Ishikawa (cell line): ENCODE measurements around the gene OXER1.

Experiments used
- CEBPB ChIP-seq: IDR thresholded peaks from 2 replicates; pipeline ENCODE4 v1.6.1; 2012
- CREB1 ChIP-seq: IDR thresholded peaks from 2 replicates; pipeline ENCODE4 v1.6.1; 2012; ENCODE audit warnings: low read depth
- EGR1 ChIP-seq: IDR thresholded peaks from 2 replicates; pipeline ENCODE4 v1.6.1; 2012
- EP300 ChIP-seq: IDR thresholded peaks from 2 replicates; pipeline ENCODE4 v1.6.1; 2012; ENCODE audit warnings: borderline replicate concordance
- FOXM1 ChIP-seq: IDR thresholded peaks from 2 replicates; pipeline ENCODE4 v1.6.1; 2012; ENCODE audit warnings: low read depth, borderline replicate concordance
- MAX ChIP-seq: IDR thresholded peaks from 2 replicates; pipeline ENCODE4 v1.6.1; 2012
- NFIC ChIP-seq: IDR thresholded peaks from 2 replicates; pipeline ENCODE4 v1.6.1; 2012
- RAD21 ChIP-seq: IDR thresholded peaks from 2 replicates; pipeline ENCODE4 v1.6.1; 2012; ENCODE audit warnings: low read depth
- REST ChIP-seq: IDR thresholded peaks from 2 replicates; pipeline ENCODE4 v1.6.1; 2012; ENCODE audit warnings: low read depth, mild to moderate bottlenecking
- TAF1 ChIP-seq: IDR thresholded peaks from 2 replicates; pipeline ENCODE4 v1.6.1; 2012; ENCODE audit warnings: low read depth, mild to moderate bottlenecking
- TCF12 ChIP-seq: IDR thresholded peaks from 2 replicates; pipeline ENCODE4 v1.6.1; 2012; ENCODE audit warnings: low read depth
- TEAD4 ChIP-seq: IDR thresholded peaks from 2 replicates; pipeline ENCODE4 v1.6.1; 2012
- USF1 ChIP-seq: IDR thresholded peaks from 2 replicates; pipeline ENCODE4 v1.6.1; 2012
- YY1 ChIP-seq: IDR thresholded peaks from 2 replicates; pipeline ENCODE4 v1.6.1; 2012; ENCODE audit warnings: low read depth
- ZBTB7A ChIP-seq: IDR thresholded peaks from 2 replicates; pipeline ENCODE4 v1.6.1; 2012; ENCODE audit warnings: low read depth

The OXER1 gene

GRCh38 chr2:42775810-42776209 lies 11.9 kb upstream of the OXER1 start:
- no peak for TF ChIP-seq TEAD4
- TF ChIP-seq EP300 = no peak
- no peak for TF ChIP-seq YY1
- no peak for TF ChIP-seq CEBPB
- no peak for TF ChIP-seq TCF12
- no peak for TF ChIP-seq EGR1
- TF ChIP-seq USF1 = no peak
- no peak for TF ChIP-seq TAF1
- TF ChIP-seq FOXM1 = no peak
- TF ChIP-seq MAX = no peak
- TF ChIP-seq ZBTB7A = no peak
- TF ChIP-seq REST = no peak
- TF ChIP-seq CREB1 = no peak
- no peak for TF ChIP-seq RAD21
- no peak for TF ChIP-seq NFIC

- TF ChIP-seq NFIC = no peak
- TF ChIP-seq MAX = no peak
- no peak for TF ChIP-seq TEAD4
- TF ChIP-seq YY1 = no peak
- no peak for TF ChIP-seq CREB1
- no peak for TF ChIP-seq TCF12
- TF ChIP-seq CEBPB = no peak
- TF ChIP-seq EP300 = no peak
- no peak for TF ChIP-seq USF1
- TF ChIP-seq RAD21 = no peak
- no peak for TF ChIP-seq ZBTB7A
- TF ChIP-seq EGR1 = no peak
- TF ChIP-seq TAF1 = no peak
- no peak for TF ChIP-seq REST
- no peak for TF ChIP-seq FOXM1
These were observed 11.3 kb upstream of the OXER1 start for GRCh38 chr2:42775186-42775585.

GRCh38 chr2:42771546-42772153 lies 7.7 kb upstream of the OXER1 start:
- TF ChIP-seq TAF1 = no peak
- no peak for TF ChIP-seq REST
- no peak for TF ChIP-seq ZBTB7A
- TF ChIP-seq EGR1 = no peak
- no peak for TF ChIP-seq MAX
- TF ChIP-seq EP300 = no peak
- TF ChIP-seq USF1 = no peak
- TF ChIP-seq RAD21 = no peak
- TF ChIP-seq TEAD4 = no peak
- no peak for TF ChIP-seq NFIC
- no peak for TF ChIP-seq FOXM1
- no peak for TF ChIP-seq YY1
- no peak for TF ChIP-seq CEBPB
- no peak for TF ChIP-seq CREB1
- no peak for TF ChIP-seq TCF12
